Astrocyte of the cerebellum (primary cell): ENCODE measurements around the gene TEX13C.

ENCODE experiments used
- DNase-seq: peaks from one replicate; pipeline ENCODE4 v3.0.0-alpha.2; 2011; ENCODE audit warnings: low read depth
- H3K4me3 ChIP-seq: 2 replicates; pipeline ENCODE4 v1.5.1; 2011; ENCODE audit warnings: mild to moderate bottlenecking, low read depth, low read length, moderate library complexity
- in situ Hi-C: cut with HindIII; loops from 2 replicates; pipeline ENCODE4 v1.10.0; 2017; ENCODE audit warnings: low sequenced_read_pairs
- TF ChIP-seq, protein P1 (sequence below): IDR thresholded peaks from 2 replicates; pipeline ENCODE4 v1.5.1; 2012; ENCODE audit warnings: low read length, low read depth, moderate library complexity, mild to moderate bottlenecking; ENCODE audit errors: missing control alignments

The TEX13C gene

DNA sequence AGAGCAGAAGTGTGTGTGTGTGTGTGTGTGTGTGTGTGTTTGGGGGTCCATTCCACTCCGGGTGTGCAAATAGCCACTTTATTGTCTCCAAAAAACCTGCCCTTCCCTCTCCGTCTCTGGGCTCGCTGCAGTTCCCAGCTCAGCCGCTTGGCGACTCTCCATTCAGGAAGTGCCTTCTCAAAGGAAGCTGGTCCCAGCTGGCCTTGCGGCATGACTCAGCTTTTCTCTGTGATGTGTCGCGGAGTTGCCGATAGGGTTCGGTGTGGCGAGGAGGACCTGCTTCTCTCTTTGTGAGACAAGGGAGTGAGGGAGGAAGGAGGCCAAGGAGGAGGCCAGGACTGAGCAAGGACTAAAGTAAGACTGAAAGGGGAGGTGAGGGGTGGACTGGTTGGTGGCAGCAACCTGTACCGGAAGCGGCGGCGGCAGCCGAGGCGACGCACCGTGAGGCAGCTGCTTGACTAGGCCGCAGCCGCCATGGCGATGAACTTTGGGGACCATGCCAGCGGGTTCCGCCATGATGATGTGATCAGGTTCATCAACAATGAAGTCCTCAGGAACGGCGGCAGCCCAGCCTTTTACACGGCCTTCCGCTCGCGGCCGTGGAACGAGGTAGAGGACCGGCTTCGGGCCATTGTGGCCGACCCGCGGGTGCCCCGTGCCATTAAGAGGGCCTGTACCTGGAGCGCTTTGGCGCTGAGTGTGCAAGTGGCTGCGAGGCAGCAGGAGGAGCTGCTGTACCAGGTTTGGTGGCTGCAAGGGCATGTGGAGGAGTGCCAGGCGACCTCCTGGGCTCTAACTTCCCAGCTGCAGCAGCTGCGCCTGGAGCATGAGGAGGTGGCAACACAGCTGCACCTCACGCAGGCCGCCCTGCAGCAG, at the start of gene TEX13C:
TSS of gene TEX13C (plus strand) at position 226 of the 876 bp plus-strand sequence. CDS start at position 475, 249 bp downstream.
- TF ChIP-seq, protein P1, sequence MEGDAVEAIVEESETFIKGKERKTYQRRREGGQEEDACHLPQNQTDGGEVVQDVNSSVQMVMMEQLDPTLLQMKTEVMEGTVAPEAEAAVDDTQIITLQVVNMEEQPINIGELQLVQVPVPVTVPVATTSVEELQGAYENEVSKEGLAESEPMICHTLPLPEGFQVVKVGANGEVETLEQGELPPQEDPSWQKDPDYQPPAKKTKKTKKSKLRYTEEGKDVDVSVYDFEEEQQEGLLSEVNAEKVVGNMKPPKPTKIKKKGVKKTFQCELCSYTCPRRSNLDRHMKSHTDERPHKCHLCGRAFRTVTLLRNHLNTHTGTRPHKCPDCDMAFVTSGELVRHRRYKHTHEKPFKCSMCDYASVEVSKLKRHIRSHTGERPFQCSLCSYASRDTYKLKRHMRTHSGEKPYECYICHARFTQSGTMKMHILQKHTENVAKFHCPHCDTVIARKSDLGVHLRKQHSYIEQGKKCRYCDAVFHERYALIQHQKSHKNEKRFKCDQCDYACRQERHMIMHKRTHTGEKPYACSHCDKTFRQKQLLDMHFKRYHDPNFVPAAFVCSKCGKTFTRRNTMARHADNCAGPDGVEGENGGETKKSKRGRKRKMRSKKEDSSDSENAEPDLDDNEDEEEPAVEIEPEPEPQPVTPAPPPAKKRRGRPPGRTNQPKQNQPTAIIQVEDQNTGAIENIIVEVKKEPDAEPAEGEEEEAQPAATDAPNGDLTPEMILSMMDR, result no peak
- H3K4me3 ChIP-seq, result no peak within 1 kb of the TSS
- in situ Hi-C loops, result no loop called here
- DNase-seq, result no peak

DNA sequence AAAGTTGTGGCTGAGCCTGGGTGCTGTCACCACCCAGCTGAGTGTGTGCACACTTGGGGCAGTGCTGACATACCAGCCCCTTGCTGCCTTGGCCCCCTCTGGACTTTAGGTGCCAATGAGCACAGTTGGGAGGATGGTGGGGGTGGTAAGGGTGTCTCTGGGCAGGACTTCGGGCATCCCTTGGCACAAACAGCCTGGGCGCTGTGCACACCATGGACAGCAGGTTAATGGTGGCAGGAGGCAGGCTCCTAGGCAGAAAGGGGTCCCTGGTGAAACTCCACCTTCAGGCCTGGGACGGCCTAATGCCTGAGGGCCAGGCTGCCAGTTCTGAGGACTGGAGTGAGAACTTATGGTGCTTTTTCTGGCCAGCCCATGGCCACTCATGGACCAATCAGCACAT, 32.4 kb upstream of the TEX13C start:
- DNase-seq, result no peak
- in situ Hi-C loops, result no loop called here
- no peak overlapping the region for H3K4me3 ChIP-seq
- TF ChIP-seq, protein P1, result no peak

DNA sequence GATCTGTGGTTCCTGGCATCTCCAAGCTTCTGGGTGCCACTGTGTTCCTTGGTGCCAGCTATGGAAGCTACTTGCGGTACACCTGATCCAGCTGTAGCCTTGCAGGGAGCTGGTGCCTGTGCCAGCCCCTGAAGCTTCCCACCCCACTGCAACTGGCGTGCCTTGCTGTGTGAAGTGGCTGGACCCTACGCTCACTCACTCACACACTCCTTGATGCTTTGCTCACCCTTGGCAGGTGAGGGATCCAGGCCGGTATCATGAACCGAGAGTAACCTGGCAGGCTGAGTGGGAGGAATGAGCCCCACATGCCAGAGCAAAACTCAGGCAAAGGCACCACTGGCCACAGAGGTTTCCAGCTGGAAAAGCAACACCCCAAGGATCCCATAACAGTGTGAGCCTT, 31.3 kb upstream of the TEX13C start:
- H3K4me3 ChIP-seq, result no peak overlapping the region
- in situ Hi-C loops, result no loop called here
- no peak for DNase-seq
- TF ChIP-seq, protein P1, result no peak

DNA sequence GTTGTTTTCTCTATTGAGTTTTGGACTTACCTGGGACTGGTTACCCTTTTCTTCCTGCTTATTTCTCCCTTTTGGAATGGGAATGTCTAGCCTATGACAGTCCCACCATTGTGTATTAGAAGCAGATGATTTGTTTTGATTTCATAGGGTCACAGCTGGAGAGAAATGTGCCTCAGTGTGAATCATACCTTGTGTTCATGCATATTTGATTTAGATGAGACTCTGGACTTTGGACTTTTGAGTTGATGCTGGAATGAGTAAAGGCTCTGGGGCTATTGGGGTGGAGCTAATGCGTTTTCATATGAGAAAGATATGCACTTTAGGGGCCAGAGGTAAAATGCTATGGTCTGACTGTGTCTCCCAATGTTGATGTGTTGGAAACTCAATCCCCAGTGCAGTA, 30.5 kb upstream of the TEX13C start:
- no peak for DNase-seq
- no peak overlapping the region for H3K4me3 ChIP-seq
- in situ Hi-C loops, result no loop called here
- TF ChIP-seq, protein P1, result no peak

DNA sequence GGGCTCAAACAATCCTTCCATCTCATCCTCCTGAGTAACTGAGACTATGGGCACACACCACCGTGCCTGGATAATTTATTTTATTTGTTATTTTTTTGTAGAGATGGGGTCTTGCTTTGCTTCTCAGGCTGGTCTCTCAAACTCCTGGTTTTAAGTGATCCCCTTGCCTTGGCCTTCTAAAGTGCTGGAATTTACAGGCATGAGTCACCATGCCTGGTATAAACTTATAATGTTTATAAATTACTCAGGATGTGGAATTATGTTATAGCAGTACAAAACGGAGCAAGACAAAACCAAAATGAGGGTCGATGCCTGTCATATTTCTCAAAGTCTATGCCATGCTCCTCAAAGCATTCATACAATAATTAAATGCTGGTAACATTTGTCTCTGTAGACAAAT, 29.8 kb upstream of the TEX13C start:
- DNase-seq, result no peak
- TF ChIP-seq, protein P1, result no peak
- in situ Hi-C loops, result no loop called here
- no peak overlapping the region for H3K4me3 ChIP-seq

DNA sequence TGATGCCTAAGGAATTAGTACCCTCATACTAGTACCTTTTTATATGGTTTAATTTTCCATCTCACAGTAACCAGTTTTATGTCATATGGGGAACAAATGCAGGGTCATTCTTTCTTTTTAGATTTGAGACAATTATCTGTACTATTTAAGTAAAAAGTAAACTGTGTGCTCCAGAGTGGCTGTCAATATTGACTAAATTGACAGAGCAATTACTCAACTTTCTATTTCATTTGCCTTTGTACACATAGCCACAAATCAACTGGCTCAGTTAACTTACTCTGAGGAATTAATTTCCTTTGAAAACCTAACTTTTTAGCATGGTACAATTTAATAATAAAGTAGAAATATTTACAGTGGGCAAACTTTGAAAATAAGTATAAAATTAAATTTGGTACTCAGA, 28.5 kb upstream of the TEX13C start:
- H3K4me3 ChIP-seq, result no peak overlapping the region
- in situ Hi-C loops, result no loop called here
- no peak for DNase-seq
- TF ChIP-seq, protein P1, result no peak
